Stimulated activated CD4-positive, alpha-beta T cell treated with anti-CD3 and anti-CD28 coated beads, Interleukin-4, amount 100 ng/mL, for 4 hours (primary cell): ENCODE measurements around the gene IGFBP6.
"Not testable (repeated sequence)": the region's sequence is repeated elsewhere in the genome, so short reads cannot be mapped to it uniquely, and the experiment has no call there.

Experiments
- DNase-seq, 2 experiments: peaks; one replicate each; pipeline ENCODE4 v3.0.0-alpha.2; 2020

Gene IGFBP6

GRCh38 chr12:53098354-53098981 lies 1.0 kb downstream of the IGFBP6 start:
- DNase-seq, result peak in 1 of 2 experiments; percentile 39

GRCh38 chr12:53099071-53099882 lies 1.8 kb downstream of the IGFBP6 start:
- peak; percentile 79 to 87 for DNase-seq

GRCh38 chr12:53100466-53101151 lies 3.1 kb downstream of the IGFBP6 start:
- DNase-seq, result no peak

GRCh38 chr12:53101266-53101665 lies 3.8 kb downstream of the IGFBP6 start:
- no peak for DNase-seq

GRCh38 chr12:53101931-53102781 lies 4.7 kb downstream of the IGFBP6 start:
- DNase-seq, result no peak

- peak; percentile 23 to 36 for DNase-seq
Observed at GRCh38 chr12:53102883-53103807, 5.7 kb downstream of the IGFBP6 start, which contains the start of gene SOAT2. Gene SOAT2, plus strand, starts transcription at chr12:53103486. Its CDS starts 92 bp downstream, at chr12:53103578.

- DNase-seq, result no peak
Observed at GRCh38 chr12:53103860-53104305, 6.4 kb downstream of the IGFBP6 start.

GRCh38 chr12:53105256-53105655 lies 7.8 kb downstream of the IGFBP6 start:
- no peak for DNase-seq

- no peak for DNase-seq
Observed at GRCh38 chr12:53105712-53106439, 8.4 kb downstream of the IGFBP6 start.

- DNase-seq, result no peak
Observed at GRCh38 chr12:53107122-53107521, 9.7 kb downstream of the IGFBP6 start.

- DNase-seq, result not testable (repeated sequence)
Observed at GRCh38 chr12:53112431-53112830, 15.0 kb downstream of the IGFBP6 start.

GRCh38 chr12:53113136-53113705 lies 15.8 kb downstream of the IGFBP6 start:
- no peak for DNase-seq

GRCh38 chr12:53113951-53114350 lies 16.5 kb downstream of the IGFBP6 start:
- no peak for DNase-seq

GRCh38 chr12:53115112-53115890 lies 17.8 kb downstream of the IGFBP6 start:
- no peak for DNase-seq

- no peak for DNase-seq
Observed at GRCh38 chr12:53115891-53116648, 18.6 kb downstream of the IGFBP6 start.

- no peak for DNase-seq
Observed at GRCh38 chr12:53118751-53119300, 21.4 kb downstream of the IGFBP6 start.

- no peak for DNase-seq
Observed at GRCh38 chr12:53120685-53121525, 23.4 kb downstream of the IGFBP6 start.
